ENCODE measurements around the gene ARTN.

DNA sequence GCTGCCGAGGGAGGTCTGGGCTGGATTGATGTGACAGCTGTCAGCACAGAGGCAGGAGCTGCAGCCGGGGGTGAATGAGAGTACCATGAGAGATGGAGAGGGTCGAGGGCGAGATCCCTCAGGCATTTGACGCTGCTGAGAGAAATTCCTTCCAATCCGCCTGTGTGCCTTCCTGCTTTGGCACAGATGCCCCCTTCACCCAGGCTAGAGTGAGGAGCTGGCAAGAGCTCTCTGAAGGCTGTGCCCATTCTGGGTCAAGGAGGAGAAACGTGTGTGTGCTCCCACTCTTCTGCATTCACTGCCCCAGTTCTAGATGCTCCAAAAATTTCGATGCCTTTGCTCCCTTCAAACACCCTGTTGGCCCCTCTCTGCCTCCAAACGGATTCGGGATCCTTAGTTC, 4.8 kb downstream of the ARTN start:
- TF ChIP-seq, protein P1, sequence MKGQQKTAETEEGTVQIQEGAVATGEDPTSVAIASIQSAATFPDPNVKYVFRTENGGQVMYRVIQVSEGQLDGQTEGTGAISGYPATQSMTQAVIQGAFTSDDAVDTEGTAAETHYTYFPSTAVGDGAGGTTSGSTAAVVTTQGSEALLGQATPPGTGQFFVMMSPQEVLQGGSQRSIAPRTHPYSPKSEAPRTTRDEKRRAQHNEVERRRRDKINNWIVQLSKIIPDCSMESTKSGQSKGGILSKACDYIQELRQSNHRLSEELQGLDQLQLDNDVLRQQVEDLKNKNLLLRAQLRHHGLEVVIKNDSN (IDR thresholded peaks at IDR 0.05) = no peak
- TF ChIP-seq TEAD4 (IDR thresholded peaks at IDR 0.05) (no peak), CEBPB (IDR thresholded peaks at IDR 0.05) (no peak), RAD21 (IDR thresholded peaks at IDR 0.05; ENCODE audit: low read depth) (no peak), TAF1 (IDR thresholded peaks at IDR 0.05; ENCODE audit: low read depth) (no peak), YY1 (IDR thresholded peaks at IDR 0.05; ENCODE audit: low read depth) (no peak), TCF12 (IDR thresholded peaks at IDR 0.05; ENCODE audit: low read depth) (no peak), FOXM1 (IDR thresholded peaks at IDR 0.05; ENCODE audit: borderline replicate concordance, low read depth) (no peak), CREB1 (IDR thresholded peaks at IDR 0.05; ENCODE audit: low read depth) (no peak)
- TF ChIP-seq, protein P2, sequence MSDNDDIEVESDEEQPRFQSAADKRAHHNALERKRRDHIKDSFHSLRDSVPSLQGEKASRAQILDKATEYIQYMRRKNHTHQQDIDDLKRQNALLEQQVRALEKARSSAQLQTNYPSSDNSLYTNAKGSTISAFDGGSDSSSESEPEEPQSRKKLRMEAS (IDR thresholded peaks at IDR 0.05) = no peak
- TF ChIP-seq, protein P3, sequence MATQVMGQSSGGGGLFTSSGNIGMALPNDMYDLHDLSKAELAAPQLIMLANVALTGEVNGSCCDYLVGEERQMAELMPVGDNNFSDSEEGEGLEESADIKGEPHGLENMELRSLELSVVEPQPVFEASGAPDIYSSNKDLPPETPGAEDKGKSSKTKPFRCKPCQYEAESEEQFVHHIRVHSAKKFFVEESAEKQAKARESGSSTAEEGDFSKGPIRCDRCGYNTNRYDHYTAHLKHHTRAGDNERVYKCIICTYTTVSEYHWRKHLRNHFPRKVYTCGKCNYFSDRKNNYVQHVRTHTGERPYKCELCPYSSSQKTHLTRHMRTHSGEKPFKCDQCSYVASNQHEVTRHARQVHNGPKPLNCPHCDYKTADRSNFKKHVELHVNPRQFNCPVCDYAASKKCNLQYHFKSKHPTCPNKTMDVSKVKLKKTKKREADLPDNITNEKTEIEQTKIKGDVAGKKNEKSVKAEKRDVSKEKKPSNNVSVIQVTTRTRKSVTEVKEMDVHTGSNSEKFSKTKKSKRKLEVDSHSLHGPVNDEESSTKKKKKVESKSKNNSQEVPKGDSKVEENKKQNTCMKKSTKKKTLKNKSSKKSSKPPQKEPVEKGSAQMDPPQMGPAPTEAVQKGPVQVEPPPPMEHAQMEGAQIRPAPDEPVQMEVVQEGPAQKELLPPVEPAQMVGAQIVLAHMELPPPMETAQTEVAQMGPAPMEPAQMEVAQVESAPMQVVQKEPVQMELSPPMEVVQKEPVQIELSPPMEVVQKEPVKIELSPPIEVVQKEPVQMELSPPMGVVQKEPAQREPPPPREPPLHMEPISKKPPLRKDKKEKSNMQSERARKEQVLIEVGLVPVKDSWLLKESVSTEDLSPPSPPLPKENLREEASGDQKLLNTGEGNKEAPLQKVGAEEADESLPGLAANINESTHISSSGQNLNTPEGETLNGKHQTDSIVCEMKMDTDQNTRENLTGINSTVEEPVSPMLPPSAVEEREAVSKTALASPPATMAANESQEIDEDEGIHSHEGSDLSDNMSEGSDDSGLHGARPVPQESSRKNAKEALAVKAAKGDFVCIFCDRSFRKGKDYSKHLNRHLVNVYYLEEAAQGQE (IDR thresholded peaks at IDR 0.05; ENCODE audit: low read depth) = no peak
